GM12865 (cell line): ENCODE data around the gene MEF2C.
A peak's percentile ranks its signal among the peaks of the same experiment; 100 is the strongest.

Experiments
- DNase-seq: peaks from one replicate; pipeline ENCODE4 v3.0.0; 2010; ENCODE audit warnings: low read depth
- H3K4me3 ChIP-seq: 2 replicates; pipeline ENCODE4 v1.5.1; 2011; ENCODE audit warnings: mild to moderate bottlenecking, low read depth, low read length, control low read depth
- TF ChIP-seq, protein P1 (sequence below): IDR thresholded peaks from 2 replicates; pipeline ENCODE4 v1.5.1; 2011; ENCODE audit warnings: low read length, control low read depth, low read depth, inconsistent platforms; ENCODE audit not compliant: insufficient read depth; ENCODE audit errors: missing control alignments

The MEF2C gene

DNA sequence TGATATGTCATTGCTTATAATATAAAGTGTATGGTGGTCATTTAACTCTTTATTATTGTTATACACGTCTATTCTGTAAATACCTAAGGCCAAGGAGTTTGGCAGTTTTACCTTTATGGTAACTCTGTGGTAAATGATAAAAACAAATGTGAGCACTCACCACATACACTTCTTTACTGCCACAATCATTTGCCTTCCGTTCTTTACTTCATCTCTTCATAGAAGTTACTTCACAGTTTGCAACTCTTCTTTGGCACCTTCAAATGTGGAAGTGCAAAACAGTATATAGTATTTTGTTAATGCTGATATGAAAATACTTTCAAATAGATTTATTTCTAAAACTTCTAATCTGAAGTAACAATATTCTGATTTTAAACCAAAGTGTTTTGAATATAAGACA lies 4.4 kb upstream of the MEF2C start:
- TF ChIP-seq, protein P1, sequence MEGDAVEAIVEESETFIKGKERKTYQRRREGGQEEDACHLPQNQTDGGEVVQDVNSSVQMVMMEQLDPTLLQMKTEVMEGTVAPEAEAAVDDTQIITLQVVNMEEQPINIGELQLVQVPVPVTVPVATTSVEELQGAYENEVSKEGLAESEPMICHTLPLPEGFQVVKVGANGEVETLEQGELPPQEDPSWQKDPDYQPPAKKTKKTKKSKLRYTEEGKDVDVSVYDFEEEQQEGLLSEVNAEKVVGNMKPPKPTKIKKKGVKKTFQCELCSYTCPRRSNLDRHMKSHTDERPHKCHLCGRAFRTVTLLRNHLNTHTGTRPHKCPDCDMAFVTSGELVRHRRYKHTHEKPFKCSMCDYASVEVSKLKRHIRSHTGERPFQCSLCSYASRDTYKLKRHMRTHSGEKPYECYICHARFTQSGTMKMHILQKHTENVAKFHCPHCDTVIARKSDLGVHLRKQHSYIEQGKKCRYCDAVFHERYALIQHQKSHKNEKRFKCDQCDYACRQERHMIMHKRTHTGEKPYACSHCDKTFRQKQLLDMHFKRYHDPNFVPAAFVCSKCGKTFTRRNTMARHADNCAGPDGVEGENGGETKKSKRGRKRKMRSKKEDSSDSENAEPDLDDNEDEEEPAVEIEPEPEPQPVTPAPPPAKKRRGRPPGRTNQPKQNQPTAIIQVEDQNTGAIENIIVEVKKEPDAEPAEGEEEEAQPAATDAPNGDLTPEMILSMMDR = no peak
- DNase-seq = no peak

DNA sequence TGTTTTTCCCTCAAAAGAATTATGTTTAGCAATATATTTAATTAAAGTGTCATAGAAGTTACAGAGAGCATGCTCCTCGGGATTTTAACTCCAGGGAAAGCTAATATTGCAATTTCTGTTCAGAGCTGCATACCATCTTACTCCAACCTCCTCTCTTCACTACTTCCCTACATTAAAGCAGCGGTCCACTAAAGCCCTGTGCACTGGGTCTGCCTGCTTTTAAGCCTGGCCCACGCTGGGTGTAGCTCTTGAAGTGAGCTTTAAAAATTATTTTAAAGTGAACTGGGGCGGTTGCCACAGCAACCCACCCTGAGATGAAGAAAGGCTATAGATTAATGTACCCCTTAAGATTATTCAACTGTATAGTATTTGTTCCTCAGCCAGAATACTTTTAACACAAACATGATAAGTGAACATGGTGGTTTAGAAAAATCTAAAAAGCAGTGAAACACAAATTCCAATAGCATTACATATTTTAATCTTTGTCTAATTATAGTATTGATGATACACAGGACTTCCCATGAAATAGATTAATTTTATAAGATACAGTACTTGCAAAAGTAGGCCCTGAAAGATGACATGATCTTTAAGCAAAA lies 3.9 kb upstream of the MEF2C start:
- TF ChIP-seq, protein P1 = no peak
- DNase-seq = peak; percentile 75
- peak overlapping the region; percentile 94 for H3K4me3 ChIP-seq

More for the DNA sequence above, 4.4 kb upstream of the MEF2C start:
- peak overlapping the region; percentile 94 for H3K4me3 ChIP-seq

- H3K4me3 ChIP-seq = peak overlapping the region; percentile 94
- DNase-seq = no peak
- TF ChIP-seq, protein P1 = no peak
Observed at GRCh38 chr5:88886252-88886651, 3.3 kb upstream of the MEF2C start.

GRCh38 chr5:88885002-88885401 lies 2.0 kb upstream of the MEF2C start:
- peak overlapping the region; percentile 94 for H3K4me3 ChIP-seq
- TF ChIP-seq, protein P1 = no peak
- DNase-seq = no peak

DNA sequence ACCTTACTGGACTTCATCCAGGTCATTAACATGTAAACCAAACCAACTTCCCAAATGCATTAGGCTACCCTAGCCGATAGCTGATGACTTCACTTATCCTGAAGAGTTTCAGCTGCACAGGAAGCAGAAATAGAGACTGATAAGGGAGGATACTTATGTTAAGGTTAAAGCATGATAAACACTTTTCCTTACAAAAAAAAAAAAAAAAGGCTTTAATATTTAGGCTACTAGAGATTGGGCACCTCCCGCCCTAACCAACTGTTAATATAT lies 1.6 kb upstream of the MEF2C start:
- peak; percentile 52 for DNase-seq
- TF ChIP-seq, protein P1 = no peak

GRCh38 chr5:88883836-88884607 lies 1.0 kb upstream of the MEF2C start:
- DNase-seq = peak; percentile 82
- H3K4me3 ChIP-seq = peak overlapping the region; percentile 94
- TF ChIP-seq, protein P1 = no peak

More for the DNA sequence above, 1.6 kb upstream of the MEF2C start:
- peak overlapping the region; percentile 94 for H3K4me3 ChIP-seq
